Left colon (tissue), 2 donors: ENCODE results near the gene TMEM183A. TPM values are rescaled to one million over a fixed set of nuclear protein-coding genes. Genes with fewer than 3 reads are reported as not detected.
A peak's percentile ranks its signal among the peaks of the same experiment; 100 is the strongest.

Experiments
- ATAC-seq: fragments of 200-7000 bp; cut with Tn5 transposase; one replicate; pipeline ENCODE4 v1.9.1; 2020; ENCODE audit warnings: mild to moderate bottlenecking, moderate library complexity
- DNase-seq, 2 donors: peaks; one replicate each; pipeline ENCODE4 v3.0.0-alpha.2; 2020
- intact Hi-C, 2 donors: fragments of 100-400 bp; cut with DNase I in 1 of 2; cut with micrococcal nuclease in 1 of 2; formaldehyde crosslinking; loops; one replicate each; pipeline versions ENCODE4 v1.11.2 to v1.14.0; 2022; cut with DNase I, micrococcal nuclease
- total RNA-seq, 2 donors: library from RNA; stranded (reverse); fragmentation: NEBNext Ultra II Directional; extraction: Animal tissue kit (Norgen Biotek cat#: 25700); gene quantifications; one replicate each; pipeline ENCODE4 v1.2.1, GENCODE V29; 2021
- donor health status: DM: no; HTN: no; CAD: no.
- donor health status: DM: yes; HTN: yes; CAD: no.

Gene TMEM183A
- total RNA-seq, 2 donors from 2014 or later = 91.5 to 97.1 TPM

DNA sequence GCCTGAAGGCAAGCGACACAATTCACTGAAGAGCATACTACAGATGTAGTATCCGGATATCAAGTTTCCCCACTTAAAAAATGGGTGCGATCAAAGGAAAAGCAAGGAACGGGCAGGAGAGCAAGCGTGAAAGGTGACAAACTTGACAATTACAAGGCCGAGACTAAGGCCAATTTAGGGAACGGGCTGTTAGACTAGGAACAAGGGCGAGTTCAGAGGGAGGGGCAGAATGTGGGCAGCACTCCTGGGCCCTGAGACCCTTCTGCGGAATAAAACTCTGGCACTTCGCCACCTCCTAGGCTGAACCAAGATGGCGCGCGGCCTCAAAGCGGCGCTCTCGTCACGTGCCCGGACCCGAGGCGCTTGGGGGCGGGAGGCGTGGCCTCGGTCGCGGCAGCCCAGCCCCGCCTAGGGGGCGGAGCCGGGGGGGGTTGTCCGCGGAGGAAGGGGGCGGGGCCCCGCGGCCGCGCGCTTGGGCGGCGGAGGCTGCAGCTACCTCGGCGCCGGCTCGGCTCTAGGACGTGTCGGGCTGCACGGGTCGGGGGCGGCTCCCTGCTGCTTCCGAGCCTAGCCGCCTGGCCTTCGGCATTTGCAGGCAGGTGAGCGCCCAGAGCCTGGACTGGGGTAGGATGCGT, 19.0 kb downstream of the TMEM183A start, which contains the start of gene PPFIA4:
PPFIA4 (plus strand) TSS at position 461 of the 635 bp plus-strand sequence. CDS start 12,518 bp downstream, outside the sequence.
- DNase-seq (peak; percentile 76 to 89), ATAC-seq (peak; percentile 96)
- intact Hi-C loops = no loop called here

DNA sequence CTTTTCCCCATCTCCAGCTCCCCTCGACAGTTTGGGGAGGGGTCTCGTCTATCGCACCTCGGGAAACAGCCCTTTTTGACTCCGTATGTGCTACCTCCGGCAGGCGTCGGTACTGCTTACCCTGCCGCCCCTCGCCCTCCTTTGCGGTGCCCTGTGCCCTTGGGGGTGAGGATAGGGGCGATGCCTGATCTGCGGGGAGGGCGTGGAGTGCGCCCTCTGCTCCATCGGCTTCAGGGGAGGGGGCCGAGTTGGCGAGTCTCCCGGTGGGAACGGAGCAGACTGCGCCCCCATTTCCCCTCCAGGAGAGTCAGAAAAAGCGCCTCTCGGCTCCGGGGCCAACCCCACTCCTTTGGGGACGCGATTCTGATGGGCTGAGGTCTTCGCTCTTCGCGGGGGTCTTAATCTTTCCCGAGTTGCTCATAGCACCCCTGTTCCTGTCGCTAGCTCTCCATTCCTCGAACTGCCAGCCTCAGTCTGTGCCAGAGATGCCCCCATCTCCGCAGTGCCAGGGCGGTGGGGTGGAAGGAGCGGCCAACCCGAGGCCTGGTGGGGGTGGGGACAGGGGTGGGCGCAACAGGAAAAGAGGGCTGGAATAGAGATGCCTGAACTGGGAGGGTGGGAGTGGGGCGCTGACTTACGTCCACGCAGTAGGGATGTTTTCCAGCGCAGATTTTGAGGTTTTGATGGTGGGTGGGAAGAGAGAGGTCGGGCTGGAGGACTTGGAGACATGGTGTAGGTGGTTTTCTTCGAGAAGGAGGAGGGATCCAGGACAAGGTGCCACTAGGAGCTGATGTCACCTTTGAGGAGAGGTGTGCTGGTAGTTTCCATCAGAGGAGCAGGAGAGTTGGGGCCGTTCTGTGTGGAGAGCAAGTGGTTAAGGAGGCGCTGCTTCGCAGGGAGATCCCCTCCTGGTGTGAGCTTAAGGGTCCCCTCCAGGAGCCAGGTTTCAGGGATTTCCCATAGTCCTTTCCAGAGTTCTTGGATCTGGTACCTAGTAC, 19.8 kb downstream of the TMEM183A start:
- DNase-seq (peak in 1 of 2 donors; percentile 23), ATAC-seq (peak; percentile 18)
- intact Hi-C loops = no loop called here

DNA sequence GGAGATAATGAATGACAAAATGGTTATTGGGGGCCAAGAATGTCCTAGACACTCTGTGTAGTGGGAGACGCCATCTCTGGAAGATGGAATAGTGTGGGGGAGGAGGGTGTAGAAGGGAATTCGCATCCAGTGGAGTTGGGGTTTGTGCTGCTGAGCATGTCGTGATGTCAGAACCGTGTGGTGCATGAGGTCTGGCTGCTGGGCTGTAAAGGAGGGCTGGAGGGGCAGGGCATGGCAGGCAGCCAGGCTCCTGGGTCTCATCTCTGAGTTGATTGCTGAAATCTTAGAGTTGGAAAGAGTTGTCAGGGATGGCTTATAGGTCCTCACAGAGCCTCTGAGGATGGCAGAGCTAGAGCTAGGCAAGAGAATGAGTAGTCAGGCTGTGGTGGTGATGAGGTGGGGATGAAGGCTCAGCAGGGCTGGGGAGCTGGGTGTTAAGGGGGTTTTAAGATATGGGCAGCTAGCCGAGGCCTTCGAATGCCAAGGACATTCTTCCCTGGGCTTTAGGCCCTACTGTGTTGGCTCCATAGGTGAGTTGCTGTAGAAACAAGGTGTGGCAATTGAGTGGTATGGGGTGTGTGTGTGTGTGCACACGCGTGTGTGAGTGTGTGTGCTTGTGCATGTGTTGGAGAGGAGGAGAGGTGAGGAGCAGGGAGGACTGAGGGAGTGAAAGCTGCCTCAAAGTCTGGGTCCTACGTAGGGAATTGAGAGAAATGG, 21.1 kb downstream of the TMEM183A start:
- intact Hi-C loops = no loop called here

DNA sequence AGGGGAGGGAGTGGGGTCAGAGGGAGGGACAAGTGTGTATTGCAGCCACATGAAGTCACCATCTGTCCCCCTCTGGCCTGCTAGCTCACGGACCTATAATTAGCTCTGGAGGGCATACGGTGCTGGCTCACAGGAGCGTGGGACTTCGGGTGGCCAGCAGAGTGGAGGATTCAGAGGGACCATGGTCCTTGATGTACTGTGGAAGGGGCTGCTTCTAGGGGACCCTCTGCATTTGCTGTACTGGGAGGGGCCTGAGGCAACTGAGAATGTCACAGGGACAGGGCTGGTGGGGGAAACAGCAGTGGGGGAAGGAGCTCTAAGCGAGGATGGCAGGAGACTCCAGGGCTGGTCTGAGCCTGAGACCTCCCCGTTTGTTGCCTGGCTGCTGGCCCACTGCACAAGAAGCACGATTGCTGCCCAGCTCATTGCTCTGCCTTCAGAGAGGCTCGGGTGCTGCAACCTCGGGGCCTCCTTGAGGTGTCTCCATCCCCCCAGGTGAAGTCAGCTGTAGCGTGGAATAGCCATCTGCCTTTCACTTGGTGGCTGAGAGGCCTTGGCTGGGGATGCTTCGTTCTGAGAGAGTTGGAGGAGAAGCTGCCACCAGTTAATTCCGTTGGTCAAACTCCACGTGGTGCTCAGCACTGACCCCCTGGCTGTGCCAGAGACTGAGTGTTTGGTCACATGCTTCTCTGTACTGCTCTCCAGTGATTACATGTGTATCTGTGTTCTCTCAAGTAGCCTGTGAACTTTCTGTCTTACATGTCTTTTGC, 21.8 kb downstream of the TMEM183A start:
- ATAC-seq = no peak
- no peak for DNase-seq
- intact Hi-C loops = no loop called here

More for the DNA sequence above, 21.1 kb downstream of the TMEM183A start:
- no peak for DNase-seq
- no peak for ATAC-seq

- intact Hi-C loops = no loop called here
- DNase-seq (no peak), ATAC-seq (no peak)
Observed at GRCh38 chr1:203031467-203031866, 24.3 kb downstream of the TMEM183A start.

DNA sequence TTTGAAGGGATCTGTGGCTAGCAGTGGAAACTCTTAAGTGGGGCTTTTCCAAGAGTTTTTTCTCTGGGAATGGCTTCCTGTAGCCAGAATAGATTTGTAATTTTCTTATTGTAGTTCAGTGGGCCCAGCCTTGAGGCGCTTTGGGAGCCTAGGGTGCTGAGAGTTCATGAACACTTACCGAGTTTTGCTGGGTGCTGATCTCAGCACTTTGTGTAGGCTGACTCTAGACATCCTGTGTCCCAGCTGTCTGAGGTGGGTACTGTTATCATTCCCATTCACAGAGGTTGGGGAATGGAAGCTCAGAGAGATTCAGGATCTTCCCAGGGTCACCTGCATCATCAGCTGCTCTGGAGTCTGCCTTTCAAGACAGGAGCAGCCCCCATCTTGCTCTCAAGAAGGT, 26.1 kb downstream of the TMEM183A start:
- DNase-seq = no peak
- intact Hi-C loops = no loop called here
- ATAC-seq = no peak

GRCh38 chr1:203033917-203034316, 26.7 kb downstream of the TMEM183A start:
- ATAC-seq = no peak
- DNase-seq = no peak
- intact Hi-C loops = no loop called here

DNA sequence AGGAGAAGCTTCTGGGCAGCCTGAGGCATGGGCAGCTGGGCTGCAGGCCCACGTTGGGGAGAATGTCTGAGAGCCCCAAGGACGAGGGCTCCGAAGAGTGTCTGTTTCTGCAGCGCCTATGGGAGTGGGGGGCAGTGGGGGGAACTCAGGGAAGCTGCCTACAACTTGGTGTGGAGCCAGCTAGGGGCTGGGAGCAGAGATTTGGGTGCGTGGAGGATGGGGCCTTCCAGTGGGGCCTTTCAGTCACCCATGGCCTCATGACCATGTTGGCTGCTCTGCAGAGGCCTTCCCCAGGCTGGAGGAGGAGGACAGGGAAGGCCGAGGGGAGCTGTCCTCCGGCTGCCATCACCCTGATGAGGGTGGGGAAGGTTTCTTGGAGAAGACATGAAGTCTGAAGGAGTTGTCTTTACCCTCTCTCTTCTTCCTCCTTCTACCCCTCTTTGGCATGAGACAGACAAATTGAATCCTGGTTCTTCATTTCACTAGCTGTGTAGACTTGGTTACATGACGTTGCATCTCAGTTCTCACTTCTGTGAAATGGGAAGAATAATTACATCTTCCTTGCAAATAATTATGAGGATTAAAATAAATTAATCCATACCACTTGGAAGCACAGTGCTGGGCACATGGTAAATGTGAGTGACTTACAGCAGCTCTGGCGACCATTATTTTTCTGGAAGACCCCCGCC, 27.4 kb downstream of the TMEM183A start:
- DNase-seq (no peak), ATAC-seq (no peak)
- intact Hi-C loops = loop anchor here (5.0 kb wide), 1 partner anchor 183 kb away; no protein-coding TSS in a partner anchor

DNA sequence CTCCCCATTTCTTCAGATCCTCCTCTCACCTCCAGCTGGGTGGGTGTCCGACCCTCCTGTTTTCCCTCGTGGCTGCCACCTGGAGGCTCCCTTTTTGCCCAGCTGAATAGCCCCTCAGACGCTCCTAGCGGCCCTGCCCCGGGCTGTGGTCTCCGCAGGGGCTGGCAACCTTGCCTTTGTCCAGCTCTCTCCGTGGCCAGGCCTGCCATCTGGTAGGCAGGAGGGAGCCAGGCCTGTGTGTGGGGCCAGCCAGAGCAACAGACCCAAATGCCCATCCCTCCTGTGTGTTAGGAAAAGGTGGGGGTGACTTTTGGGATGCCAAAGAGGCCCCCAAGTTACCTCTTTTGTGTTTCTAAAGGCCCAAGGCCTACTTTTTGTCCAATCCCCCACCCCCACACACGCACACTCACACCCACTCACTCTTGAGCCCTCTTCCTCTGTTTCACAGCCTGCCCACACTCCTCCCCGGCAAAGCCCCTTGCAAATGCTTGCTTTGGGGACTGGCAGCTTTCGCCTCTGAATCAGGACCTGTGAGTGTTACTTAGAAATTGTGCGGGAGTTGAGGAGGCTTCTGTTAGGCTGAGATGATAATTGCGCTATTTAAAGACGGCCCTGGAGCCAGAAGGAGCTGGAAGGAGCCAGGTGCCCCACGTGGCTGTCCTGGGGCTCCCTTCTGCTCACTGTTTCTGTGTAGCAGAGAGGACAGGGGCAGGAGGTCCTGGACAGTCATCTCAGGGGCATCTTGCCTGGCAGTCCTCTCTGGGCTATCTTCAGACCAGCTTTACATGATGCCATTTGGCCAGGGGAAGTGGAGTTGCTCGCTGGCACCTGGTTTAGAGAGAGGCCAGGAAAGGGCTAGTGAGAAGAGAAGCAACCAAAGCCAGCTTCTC, 28.2 kb downstream of the TMEM183A start:
- intact Hi-C loops = loop anchor here (5.0 kb wide), 1 partner anchor 182 kb away; no protein-coding TSS in a partner anchor

GRCh38 chr1:203036135-203036534, 29.0 kb downstream of the TMEM183A start:
- intact Hi-C loops = loop anchor here (5.0 kb wide), 1 partner anchor 181 kb away; no protein-coding TSS in a partner anchor
- ATAC-seq (no peak), DNase-seq (no peak)

More for the DNA sequence above, 28.2 kb downstream of the TMEM183A start:
- ATAC-seq = no peak
- DNase-seq = no peak

GRCh38 chr1:203036537-203036936, 29.4 kb downstream of the TMEM183A start:
- ATAC-seq = no peak
- no peak for DNase-seq
- intact Hi-C loops = loop anchor here (5.0 kb wide), 1 partner anchor 181 kb away; no protein-coding TSS in a partner anchor

DNA sequence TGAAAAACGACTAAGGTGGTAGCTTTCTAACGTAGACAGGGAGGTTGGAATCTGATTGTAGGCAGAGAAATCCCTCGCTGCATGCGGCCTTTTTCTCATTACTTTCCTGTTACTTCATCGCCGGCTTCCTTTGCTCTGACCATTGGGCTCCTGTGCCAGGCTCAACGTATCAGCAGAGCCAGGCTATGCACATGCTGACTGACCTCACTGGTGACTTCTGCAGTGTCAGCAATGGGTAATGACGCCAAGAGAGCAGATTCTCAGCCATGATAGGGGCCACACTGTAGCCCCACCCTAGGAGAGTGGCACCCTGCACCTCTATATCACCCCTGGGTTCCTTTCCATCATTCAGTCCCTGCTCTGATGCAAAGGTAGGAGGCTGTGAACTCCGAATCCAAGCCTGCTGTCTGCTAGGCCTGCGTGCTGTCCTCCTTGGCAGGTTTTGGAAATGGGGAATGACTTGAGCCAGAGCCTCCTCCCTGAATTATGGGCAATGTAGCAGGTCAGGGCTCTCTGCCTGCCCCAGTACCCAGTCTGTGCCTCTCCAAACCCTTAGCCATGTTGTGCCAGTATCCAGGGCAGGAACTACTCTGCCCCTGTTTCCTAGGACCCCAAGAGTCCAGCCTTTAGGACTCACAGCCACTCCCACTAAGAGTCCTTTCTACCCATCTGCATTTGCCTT, 30.5 kb downstream of the TMEM183A start:
- ATAC-seq (no peak), DNase-seq (no peak)
- intact Hi-C loops = loop anchor here (5.0 kb wide), 1 partner anchor 180 kb away; no protein-coding TSS in a partner anchor

- ATAC-seq (peak; percentile 30), DNase-seq (no peak)
- intact Hi-C loops = loop anchor here (5.0 kb wide), 1 partner anchor 179 kb away; no protein-coding TSS in a partner anchor
Observed at GRCh38 chr1:203038217-203038741, 31.1 kb downstream of the TMEM183A start.

GRCh38 chr1:203038891-203039608, 31.9 kb downstream of the TMEM183A start:
- DNase-seq (peak; percentile 56 to 84), ATAC-seq (peak; percentile 94)
- intact Hi-C loops = loop anchor here (5.0 kb wide), 1 partner anchor 178 kb away; no protein-coding TSS in a partner anchor
